ENCODE results near the gene NAPSA. TPM values are rescaled to one million over a fixed set of nuclear protein-coding genes. Genes with fewer than 3 reads are reported as not detected.
A peak's percentile ranks its signal among the peaks of the same experiment; 100 is the strongest.

Gene NAPSA
- total RNA-seq, 1 donor from 2014 or later = not detected

- peak; percentile 99 for DNase-seq
Measured at GRCh38 chr19:50383852-50384684, 18.6 kb upstream of the NAPSA start, which contains the start of gene POLD1. POLD1 (plus strand) TSS chr19:50384347; CDS start chr19:50398852, 14,505 bp downstream.

- no peak for DNase-seq
Measured at GRCh38 chr19:50383001-50383851, 17.8 kb upstream of the NAPSA start.

- DNase-seq = no peak
Measured at GRCh38 chr19:50381881-50382729, 16.7 kb upstream of the NAPSA start.

- no peak for DNase-seq
Measured at GRCh38 chr19:50380751-50381151, 15.3 kb upstream of the NAPSA start.

GRCh38 chr19:50380137-50380536, 14.7 kb upstream of the NAPSA start:
- no peak for DNase-seq

- no peak for DNase-seq
Measured at GRCh38 chr19:50379602-50380001, 14.2 kb upstream of the NAPSA start.

GRCh38 chr19:50378863-50379236, 13.4 kb upstream of the NAPSA start:
- no peak for DNase-seq

GRCh38 chr19:50378169-50378862, 12.9 kb upstream of the NAPSA start:
- DNase-seq = no peak

GRCh38 chr19:50377517-50377916, 12.1 kb upstream of the NAPSA start:
- DNase-seq = no peak

- peak; percentile 25 for DNase-seq
Measured at GRCh38 chr19:50377051-50377461, 11.6 kb upstream of the NAPSA start.

- peak; percentile 98 for DNase-seq
Measured at GRCh38 chr19:50376166-50377050, 11.0 kb upstream of the NAPSA start, which contains the start of gene NR1H2. NR1H2 (plus strand) TSS chr19:50376457; CDS start chr19:50377606, 1,149 bp downstream.

- DNase-seq = no peak
Measured at GRCh38 chr19:50371914-50372475, 6.6 kb upstream of the NAPSA start.

GRCh38 chr19:50368649-50369570, 3.5 kb upstream of the NAPSA start:
- DNase-seq = peak; percentile 91

GRCh38 chr19:50362656-50363424, 2.6 kb downstream of the NAPSA start:
- no peak for DNase-seq

- DNase-seq = no peak
Measured at GRCh38 chr19:50362030-50362412, 3.4 kb downstream of the NAPSA start.

- DNase-seq = no peak
Measured at GRCh38 chr19:50361290-50362029, 4.0 kb downstream of the NAPSA start.

GRCh38 chr19:50359328-50359818, 6.1 kb downstream of the NAPSA start:
- DNase-seq = no peak

Data from dermis blood vessel endothelial cell (primary cell).